ENCODE results near the gene GAD2.

DNA sequence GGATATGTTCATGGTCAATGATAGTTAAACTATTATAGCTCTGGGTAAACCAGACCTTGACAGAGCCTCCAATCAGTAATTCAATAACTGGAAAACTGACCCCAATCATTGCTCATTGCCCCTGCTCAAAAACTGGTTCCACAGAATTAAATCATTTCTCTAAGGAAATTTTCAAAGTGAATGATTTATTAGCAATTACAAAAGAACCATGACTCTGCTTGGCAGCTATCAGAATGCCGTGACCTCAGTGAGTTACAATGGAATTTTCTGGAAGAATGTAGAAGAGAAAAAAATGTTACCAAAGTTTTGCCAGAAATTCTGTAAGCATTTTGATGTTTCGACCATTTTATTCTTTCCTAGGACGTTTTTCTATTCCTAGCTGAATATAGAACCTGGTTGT, 114.8 kb downstream of the GAD2 start:
- TF ChIP-seq, protein P1, sequence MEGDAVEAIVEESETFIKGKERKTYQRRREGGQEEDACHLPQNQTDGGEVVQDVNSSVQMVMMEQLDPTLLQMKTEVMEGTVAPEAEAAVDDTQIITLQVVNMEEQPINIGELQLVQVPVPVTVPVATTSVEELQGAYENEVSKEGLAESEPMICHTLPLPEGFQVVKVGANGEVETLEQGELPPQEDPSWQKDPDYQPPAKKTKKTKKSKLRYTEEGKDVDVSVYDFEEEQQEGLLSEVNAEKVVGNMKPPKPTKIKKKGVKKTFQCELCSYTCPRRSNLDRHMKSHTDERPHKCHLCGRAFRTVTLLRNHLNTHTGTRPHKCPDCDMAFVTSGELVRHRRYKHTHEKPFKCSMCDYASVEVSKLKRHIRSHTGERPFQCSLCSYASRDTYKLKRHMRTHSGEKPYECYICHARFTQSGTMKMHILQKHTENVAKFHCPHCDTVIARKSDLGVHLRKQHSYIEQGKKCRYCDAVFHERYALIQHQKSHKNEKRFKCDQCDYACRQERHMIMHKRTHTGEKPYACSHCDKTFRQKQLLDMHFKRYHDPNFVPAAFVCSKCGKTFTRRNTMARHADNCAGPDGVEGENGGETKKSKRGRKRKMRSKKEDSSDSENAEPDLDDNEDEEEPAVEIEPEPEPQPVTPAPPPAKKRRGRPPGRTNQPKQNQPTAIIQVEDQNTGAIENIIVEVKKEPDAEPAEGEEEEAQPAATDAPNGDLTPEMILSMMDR (IDR thresholded peaks at IDR 0.05), result no peak
- TF ChIP-seq POLR2A (IDR thresholded peaks at IDR 0.05), result no peak

Data from thyroid gland (tissue), 4 donors.